Measurements from ENCODE around the gene LSAMP. TPM values are rescaled to one million over a fixed set of nuclear protein-coding genes. Genes with fewer than 3 reads are reported as not detected.
A peak's percentile ranks its signal among the peaks of the same experiment; 100 is the strongest.

The LSAMP gene
- total RNA-seq, 1 experiment from 2014 or later, result 3.1 TPM

DNA sequence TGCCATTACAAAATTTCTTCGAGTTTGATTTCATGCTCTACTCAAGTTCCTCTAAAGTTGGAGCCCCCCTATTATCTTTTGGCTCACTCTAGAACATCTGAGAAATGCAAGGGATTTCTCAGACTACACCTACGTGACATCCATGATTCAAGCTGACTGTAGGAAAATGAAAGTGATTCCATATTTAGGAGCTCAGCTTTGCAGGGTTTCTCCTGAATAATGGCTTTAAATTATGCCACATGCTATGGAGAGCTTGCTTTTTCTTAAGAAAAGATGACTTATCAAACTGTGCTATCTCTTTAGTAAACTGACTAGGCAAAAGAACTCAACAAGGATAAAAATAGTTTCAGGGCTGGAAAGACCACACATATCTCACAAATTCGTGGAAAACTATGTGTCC lies 292.1 kb downstream of the LSAMP start:
- Histone ChIP-seq H3K4me3 (ENCODE audit: low read depth in 2 of 2, low read length in 2 of 2) (no peak overlapping the region; a peak in 1 of 4 replicates), H3K27me3 (ENCODE audit: control insufficient read depth, insufficient read depth, low read length) (no peaks in the 10 kb centered on the region), H3K9me3 (ENCODE audit: control insufficient read depth, insufficient read depth, low read depth, low read length) (no peaks in the 10 kb centered on the region), H3K4me1 (ENCODE audit: control insufficient read depth, insufficient read depth, low read length) (no peaks in the 10 kb centered on the region; the same call in 1 of the 2 replicates), H3K36me3 (ENCODE audit: control insufficient read depth, insufficient read depth, low read length) (no peaks in the 10 kb centered on the region), H3K27ac (ENCODE audit: low read length) (no peak overlapping the region; the same call in 1 of the 2 replicates)
- POLR2A ChIA-PET, result no interaction called here
- CTCF ChIA-PET, result no interaction called here
- DNase-seq (ENCODE audit: low read depth, low spot score), result no peak
- TF ChIP-seq POLR2AphosphoS5 (IDR thresholded peaks at IDR 0.05; ENCODE audit: low read depth, low read length), result no peak
- in situ Hi-C loops (cut with HindIII; ENCODE audit: low pct_unique_long_range_greater_than_20kb, low sequenced_read_pairs), result no loop called here
- intact Hi-C loops (cut with micrococcal nuclease; ENCODE audit: unreplicated experiment), result no loop called here
- no peak for ATAC-seq
- BruUV-seq (replicated peaks), result no TSS peak

- peak overlapping the region; percentile 45; the same call in 1 of the 2 replicates for H3K27ac ChIP-seq (ENCODE audit: low read length)
- H3K36me3 ChIP-seq (ENCODE audit: control insufficient read depth, insufficient read depth, low read length), result no peaks in the 10 kb centered on the region
- intact Hi-C loops (cut with micrococcal nuclease; ENCODE audit: unreplicated experiment) (no loop called here), in situ Hi-C loops (cut with HindIII; ENCODE audit: low pct_unique_long_range_greater_than_20kb, low sequenced_read_pairs) (no loop called here)
- ChIA-PET POLR2A (interaction anchor here (0.6 kb wide), 1 partner anchor 82 kb away, joined by 12 read pairs; no protein-coding TSS in a partner anchor), CTCF (no interaction called here)
- no peak for TF ChIP-seq CTCF (IDR thresholded peaks at IDR 0.05)
- TF ChIP-seq TCF7L2 (IDR thresholded peaks at IDR 0.05; ENCODE audit: low read depth, low read length), result no peak
- TF ChIP-seq, protein P1, sequence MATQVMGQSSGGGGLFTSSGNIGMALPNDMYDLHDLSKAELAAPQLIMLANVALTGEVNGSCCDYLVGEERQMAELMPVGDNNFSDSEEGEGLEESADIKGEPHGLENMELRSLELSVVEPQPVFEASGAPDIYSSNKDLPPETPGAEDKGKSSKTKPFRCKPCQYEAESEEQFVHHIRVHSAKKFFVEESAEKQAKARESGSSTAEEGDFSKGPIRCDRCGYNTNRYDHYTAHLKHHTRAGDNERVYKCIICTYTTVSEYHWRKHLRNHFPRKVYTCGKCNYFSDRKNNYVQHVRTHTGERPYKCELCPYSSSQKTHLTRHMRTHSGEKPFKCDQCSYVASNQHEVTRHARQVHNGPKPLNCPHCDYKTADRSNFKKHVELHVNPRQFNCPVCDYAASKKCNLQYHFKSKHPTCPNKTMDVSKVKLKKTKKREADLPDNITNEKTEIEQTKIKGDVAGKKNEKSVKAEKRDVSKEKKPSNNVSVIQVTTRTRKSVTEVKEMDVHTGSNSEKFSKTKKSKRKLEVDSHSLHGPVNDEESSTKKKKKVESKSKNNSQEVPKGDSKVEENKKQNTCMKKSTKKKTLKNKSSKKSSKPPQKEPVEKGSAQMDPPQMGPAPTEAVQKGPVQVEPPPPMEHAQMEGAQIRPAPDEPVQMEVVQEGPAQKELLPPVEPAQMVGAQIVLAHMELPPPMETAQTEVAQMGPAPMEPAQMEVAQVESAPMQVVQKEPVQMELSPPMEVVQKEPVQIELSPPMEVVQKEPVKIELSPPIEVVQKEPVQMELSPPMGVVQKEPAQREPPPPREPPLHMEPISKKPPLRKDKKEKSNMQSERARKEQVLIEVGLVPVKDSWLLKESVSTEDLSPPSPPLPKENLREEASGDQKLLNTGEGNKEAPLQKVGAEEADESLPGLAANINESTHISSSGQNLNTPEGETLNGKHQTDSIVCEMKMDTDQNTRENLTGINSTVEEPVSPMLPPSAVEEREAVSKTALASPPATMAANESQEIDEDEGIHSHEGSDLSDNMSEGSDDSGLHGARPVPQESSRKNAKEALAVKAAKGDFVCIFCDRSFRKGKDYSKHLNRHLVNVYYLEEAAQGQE (IDR thresholded peaks at IDR 0.05; ENCODE audit: insufficient read depth in 1 of 2, low read depth in 2 of 2, low read length in 1 of 2), result no peak
- no peak for TF ChIP-seq SIN3A (IDR thresholded peaks at IDR 0.05; ENCODE audit: borderline replicate concordance, insufficient read depth, low read depth, low read length)
- no peak for TF ChIP-seq POLR2AphosphoS5 (IDR thresholded peaks at IDR 0.05; ENCODE audit: low read depth, low read length)
- no peaks in the 10 kb centered on the region; the same call in 1 of the 2 replicates for H3K4me1 ChIP-seq (ENCODE audit: control insufficient read depth, insufficient read depth, low read length)
- no peaks in the 10 kb centered on the region for H3K27me3 ChIP-seq (ENCODE audit: control insufficient read depth, insufficient read depth, low read length)
- H3K9me3 ChIP-seq (ENCODE audit: control insufficient read depth, insufficient read depth, low read depth, low read length), result peaks cover 11% of the 10 kb centered on the region
- BruUV-seq (replicated peaks), result no TSS peak
- no peak overlapping the region for H3K4me3 ChIP-seq (ENCODE audit: low read depth in 2 of 2, low read length in 2 of 2)
- DNase-seq (ENCODE audit: low read depth, low spot score), result no peak
- no peak for ATAC-seq
These were observed 294.6 kb downstream of the LSAMP start for GRCh38 chr3:116150655-116151167.
